ENCODE results near the gene RNF212. TPM values are rescaled to one million over a fixed set of nuclear protein-coding genes. Genes with fewer than 3 reads are reported as not detected.

RNF212 gene
- total RNA-seq, 1 donor from 2014 or later = 6.9 TPM

- ATAC-seq (no peak), DNase-seq (no peak)
- Histone ChIP-seq H3K36me3 (no peaks in the 10 kb centered on the region), H3K27me3 (peaks cover 6% of the 10 kb centered on the region), H3K4me3 (no peak overlapping the region), H3K4me1 (no peaks in the 10 kb centered on the region), H3K9me3 (no peaks in the 10 kb centered on the region), H3K27ac (no peak overlapping the region)
- TF ChIP-seq CTCF (IDR thresholded peaks at IDR 0.05) = no peak
- intact Hi-C loops (cut with DNase I) = no loop called here
Measured at GRCh38 chr4:1031956-1032795, 81.2 kb downstream of the RNF212 start.

- TF ChIP-seq CTCF (IDR thresholded peaks at IDR 0.05) = no peak
- intact Hi-C loops (cut with DNase I) = no loop called here
Measured at GRCh38 chr4:1031346-1031745, 82.0 kb downstream of the RNF212 start.

GRCh38 chr4:1030559-1030958 is 82.8 kb downstream of the RNF212 start:
- Histone ChIP-seq H3K9me3 (no peaks in the 10 kb centered on the region), H3K4me1 (no peaks in the 10 kb centered on the region), H3K4me3 (no peak overlapping the region), H3K36me3 (no peaks in the 10 kb centered on the region), H3K27ac (no peak overlapping the region), H3K27me3 (peaks cover 6% of the 10 kb centered on the region)
- DNase-seq (no peak), ATAC-seq (no peak)
- intact Hi-C loops (cut with DNase I) = no loop called here
- no peak for TF ChIP-seq CTCF (IDR thresholded peaks at IDR 0.05)

More at GRCh38 chr4:1031346-1031745, 82.0 kb downstream of the RNF212 start:
- no peaks in the 10 kb centered on the region for H3K36me3 ChIP-seq
- ATAC-seq = no peak
- no peaks in the 10 kb centered on the region for H3K4me1 ChIP-seq
- no peak overlapping the region for H3K4me3 ChIP-seq
- no peak for DNase-seq
- no peaks in the 10 kb centered on the region for H3K9me3 ChIP-seq
- H3K27me3 ChIP-seq = peaks cover 6% of the 10 kb centered on the region
- H3K27ac ChIP-seq = no peak overlapping the region

GRCh38 chr4:1030031-1030430 is 83.3 kb downstream of the RNF212 start:
- TF ChIP-seq CTCF (IDR thresholded peaks at IDR 0.05) = no peak
- DNase-seq (no peak), ATAC-seq (no peak)
- intact Hi-C loops (cut with DNase I) = no loop called here
- Histone ChIP-seq H3K36me3 (no peaks in the 10 kb centered on the region), H3K27me3 (peaks cover 6% of the 10 kb centered on the region), H3K4me3 (no peak overlapping the region), H3K27ac (no peak overlapping the region), H3K4me1 (no peaks in the 10 kb centered on the region), H3K9me3 (no peaks in the 10 kb centered on the region)

GRCh38 chr4:1029529-1029928 is 83.8 kb downstream of the RNF212 start:
- no peaks in the 10 kb centered on the region for H3K36me3 ChIP-seq
- ATAC-seq (no peak), DNase-seq (no peak)
- no peak for TF ChIP-seq CTCF (IDR thresholded peaks at IDR 0.05)
- peaks cover 6% of the 10 kb centered on the region for H3K27me3 ChIP-seq
- H3K4me3 ChIP-seq = no peak overlapping the region
- no peaks in the 10 kb centered on the region for H3K9me3 ChIP-seq
- no peaks in the 10 kb centered on the region for H3K4me1 ChIP-seq
- intact Hi-C loops (cut with DNase I) = no loop called here
- H3K27ac ChIP-seq = no peak overlapping the region

Data from upper lobe of right lung (tissue), 1 donor.